ENCODE results near the gene NREP.

GRCh38 chr5:111779922-111780292, 22.9 kb upstream of the NREP start:
- TF ChIP-seq ZNF274 (IDR thresholded peaks at IDR 0.05; ENCODE audit: low read depth, low read length) (no peak), YY1 (IDR thresholded peaks at IDR 0.05; ENCODE audit: insufficient read depth, insufficient read length) (no peak)
